ENCODE data around the gene CEP164. TPM values are rescaled to one million over a fixed set of nuclear protein-coding genes. Genes with fewer than 3 reads are reported as not detected.

Gene CEP164
- total RNA-seq, 2 experiments from 2014 or later = 33.0 to 36.7 TPM

- H3K9me3 Mint-ChIP-seq = no peaks in the 10 kb centered on the region
- Histone ChIP-seq H3K27ac (ENCODE audit: low read depth in 1 of 2, low read length in 2 of 2) (no peak overlapping the region), H3K4me1 (ENCODE audit: insufficient read depth, low read length) (no peaks in the 10 kb centered on the region), H3K27me3 (ENCODE audit: control insufficient read depth in 1 of 2, insufficient read depth in 2 of 2, low read length in 2 of 2) (no peaks in the 10 kb centered on the region), H3K36me3 (ENCODE audit: insufficient read depth, low read length) (peaks cover 25% of the 10 kb centered on the region), H3K9me3 (ENCODE audit: control insufficient read depth in 1 of 2, insufficient read depth in 1 of 2, low read length in 2 of 2) (no peaks in the 10 kb centered on the region), H3K4me3 (ENCODE audit: low read length) (no peak overlapping the region)
- intact Hi-C loops (cut with DNase I, micrococcal nuclease) = no loop called here
- H3K27ac Mint-ChIP-seq = no peak overlapping the region
- no peak for TF ChIP-seq CTCF (IDR thresholded peaks at IDR 0.05)
- peaks cover 22% of the 10 kb centered on the region for H3K4me1 Mint-ChIP-seq (ENCODE audit: low read depth)
- ATAC-seq (ENCODE audit: poor library complexity) = no peak
- ChIA-PET CTCF (no interaction called here), POLR2A (interaction anchor here (0.7 to 1.3 kb wide), 2 partner anchors 8 to 56 kb away, joined by 5 to 6 read pairs; partner anchors contain the start of gene CEP164)
- H3K27me3 Mint-ChIP-seq = no peaks in the 10 kb centered on the region
- no peak overlapping the region for H3K4me3 Mint-ChIP-seq
- H3K36me3 Mint-ChIP-seq (ENCODE audit: low read depth) = peaks cover 57% of the 10 kb centered on the region
- DNase-seq = no peak
Measured at GRCh38 chr11:117335399-117335798, 7.7 kb downstream of the CEP164 start.

- POLR2A ChIA-PET = no interaction called here
- H3K9me3 ChIP-seq (ENCODE audit: control insufficient read depth in 1 of 2, insufficient read depth in 1 of 2, low read length in 2 of 2) = no peaks in the 10 kb centered on the region
- no peaks in the 10 kb centered on the region for H3K27me3 ChIP-seq (ENCODE audit: control insufficient read depth in 1 of 2, insufficient read depth in 2 of 2, low read length in 2 of 2)
- H3K27me3 Mint-ChIP-seq = no peaks in the 10 kb centered on the region
- TF ChIP-seq CTCF (IDR thresholded peaks at IDR 0.05) = no peak
- peaks cover 17% of the 10 kb centered on the region for H3K4me1 Mint-ChIP-seq (ENCODE audit: low read depth)
- DNase-seq (no peak), ATAC-seq (ENCODE audit: poor library complexity) (no peak)
- CTCF ChIA-PET = no interaction called here
- H3K27ac ChIP-seq (ENCODE audit: low read depth in 1 of 2, low read length in 2 of 2) = no peak overlapping the region
- H3K9me3 Mint-ChIP-seq = no peaks in the 10 kb centered on the region
- no peak overlapping the region for H3K4me3 Mint-ChIP-seq
- H3K4me1 ChIP-seq (ENCODE audit: insufficient read depth, low read length) = no peaks in the 10 kb centered on the region
- peaks cover 35% of the 10 kb centered on the region for H3K36me3 ChIP-seq (ENCODE audit: insufficient read depth, low read length)
- H3K4me3 ChIP-seq (ENCODE audit: low read length) = no peak overlapping the region
- peaks cover 69% of the 10 kb centered on the region for H3K36me3 Mint-ChIP-seq (ENCODE audit: low read depth)
- H3K27ac Mint-ChIP-seq = no peak overlapping the region
- intact Hi-C loops (cut with DNase I, micrococcal nuclease) = no loop called here
Measured at GRCh38 chr11:117337076-117337475, 9.4 kb downstream of the CEP164 start.

- no peaks in the 10 kb centered on the region for H3K9me3 ChIP-seq (ENCODE audit: control insufficient read depth in 1 of 2, insufficient read depth in 1 of 2, low read length in 2 of 2)
Measured at GRCh38 chr11:117345039-117345438, 17.4 kb downstream of the CEP164 start.

More at GRCh38 chr11:117345039-117345438, 17.4 kb downstream of the CEP164 start:
- Histone ChIP-seq H3K4me3 (ENCODE audit: low read length) (no peak overlapping the region), H3K4me1 (ENCODE audit: insufficient read depth, low read length) (no peaks in the 10 kb centered on the region), H3K27ac (ENCODE audit: low read depth in 1 of 2, low read length in 2 of 2) (no peak overlapping the region), H3K27me3 (ENCODE audit: control insufficient read depth in 1 of 2, insufficient read depth in 2 of 2, low read length in 2 of 2) (no peaks in the 10 kb centered on the region), H3K36me3 (ENCODE audit: insufficient read depth, low read length) (peaks cover 33% of the 10 kb centered on the region)
- no peak for TF ChIP-seq CTCF (IDR thresholded peaks at IDR 0.05)
- ChIA-PET CTCF (no interaction called here), POLR2A (no interaction called here)
- H3K27me3 Mint-ChIP-seq = no peaks in the 10 kb centered on the region
- no peak for DNase-seq
- H3K4me1 Mint-ChIP-seq (ENCODE audit: low read depth) = peaks cover 4% of the 10 kb centered on the region
- H3K27ac Mint-ChIP-seq = no peak overlapping the region
- H3K36me3 Mint-ChIP-seq (ENCODE audit: low read depth) = peaks cover 80% of the 10 kb centered on the region
- no peaks in the 10 kb centered on the region for H3K9me3 Mint-ChIP-seq
- no peak overlapping the region for H3K4me3 Mint-ChIP-seq
- ATAC-seq (ENCODE audit: poor library complexity) = no peak
- intact Hi-C loops (cut with DNase I, micrococcal nuclease) = no loop called here
